Testis (tissue), 3 donors: ENCODE data around the gene AGO3. TPM values are rescaled to one million over a fixed set of nuclear protein-coding genes. Genes with fewer than 3 reads are reported as not detected.

Experiments
- DNase-seq: peaks from one replicate; pipeline ENCODE4 v3.0.0-alpha.2; 2019
- H3K27ac ChIP-seq, 2 donors: fragments of 200-600 bp; sonication (generic); one replicate each; pipeline ENCODE4 v1.5.1; 2019
- H3K27me3 ChIP-seq: fragments of 200-600 bp; sonication (generic); one replicate; pipeline ENCODE4 v1.5.1; 2019
- H3K36me3 ChIP-seq: fragments of 200-600 bp; sonication (generic); one replicate; pipeline ENCODE4 v1.5.1; 2017; ENCODE audit warnings: low read depth; ENCODE audit errors: missing control alignments
- H3K4me1 ChIP-seq: fragments of 200-600 bp; sonication (generic); one replicate; pipeline ENCODE4 v1.5.1; 2019
- H3K4me3 ChIP-seq, 2 donors: fragments of 200-600 bp; sonication (generic); one replicate each; pipeline ENCODE4 v1.5.1; 2017 to 2019
- H3K9me3 ChIP-seq: fragments of 200-600 bp; sonication (generic); one replicate; pipeline ENCODE4 v1.5.1; 2017
- POLR2A ChIP-seq: fragments of 450-650 bp; IDR thresholded peaks from one replicate; pipeline ENCODE4 v1.6.1; 2017; ENCODE audit warnings: antibody characterized with exemption, mild to moderate bottlenecking, moderate library complexity
- WGBS, 2 donors: methylation state at CpG; one replicate each; pipeline ENCODE4 v1.1.5; 2018; 5-methylcytosine and 5-hydroxymethylcytosine counted together
- intact Hi-C: fragments of 100-400 bp; cut with DNase I; formaldehyde crosslinking; loops from one replicate; pipeline ENCODE4 v1.15.1; 2023; ENCODE audit warnings: low total_unique reads
- polyA plus RNA-seq: library from polyadenylated mRNA; stranded (reverse); fragments of 350-450 nt; fragmentation: Illumina TruSeq; extraction: RNeasy Lipid Tissue Mini Kit (QIAGEN cat#74804); gene quantifications from one replicate; pipeline ENCODE4 v1.2.3, GENCODE V29; 2014; ENCODE audit warnings: low read depth, low replicate concordance; ENCODE audit not compliant: insufficient read depth
- total RNA-seq, 2 donors: library from RNA; depleted of rRNA; stranded (reverse); fragments of >200 nt; gene quantifications; one replicate each; pipeline ENCODE4 v1.2.3, GENCODE V29; 2016
- TF ChIP-seq, protein P1 (sequence below), 3 experiments: fragments of 450-650 bp in 2 of 3; fragments of 200-600 bp in 1 of 3; sonication (generic) in 1 of 3; IDR thresholded peaks; one replicate each; pipeline ENCODE4 v1.5.1; 2016 to 2019; ENCODE audit warnings: antibody characterized with exemption in 3 of 3, mild to moderate bottlenecking in 2 of 3, moderate library complexity in 1 of 3

The AGO3 gene
- total and polyA plus RNA-seq, 3 donors from 2014 or later, result 22.4 to 47.2 (median 42.6) TPM

DNA sequence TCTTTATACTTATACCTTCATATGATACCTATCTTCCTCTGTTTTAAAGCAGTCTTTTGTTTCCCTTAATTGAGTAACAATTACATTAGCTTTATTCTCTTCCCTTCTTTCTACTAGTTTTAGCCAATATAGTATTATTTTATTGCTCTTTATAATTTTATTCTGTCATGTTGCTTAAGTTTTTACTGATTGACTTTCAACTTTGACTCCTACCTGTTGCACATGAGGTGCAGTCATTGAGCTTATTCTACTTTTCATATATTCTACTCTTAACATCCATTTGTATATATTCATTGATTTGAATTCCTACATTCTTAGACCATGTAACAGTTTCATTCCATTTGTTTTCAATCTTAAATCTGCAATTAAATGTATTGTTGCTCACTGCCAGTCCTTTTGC, 49.2 kb downstream of the AGO3 start:
- H3K9me3 ChIP-seq, result no peaks in the 10 kb centered on the region

DNA sequence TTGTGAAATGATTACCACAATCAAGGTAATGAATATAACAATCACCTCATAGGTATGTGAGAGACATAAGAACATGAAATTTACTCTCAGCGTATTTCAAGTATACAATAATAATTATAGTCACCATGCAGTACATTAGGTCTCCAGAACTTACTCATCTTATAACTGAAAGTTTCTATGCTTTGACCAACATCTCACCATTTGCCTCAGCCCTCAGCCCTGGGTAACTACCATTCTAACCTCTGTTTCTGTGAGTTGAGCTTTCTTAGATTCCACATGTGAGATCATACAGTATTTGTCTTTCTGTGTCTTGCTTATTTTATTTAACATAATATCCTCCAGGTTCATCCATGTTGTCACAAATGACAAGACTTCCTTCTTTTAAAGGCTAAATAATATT, 57.3 kb downstream of the AGO3 start:
- Histone ChIP-seq H3K27ac (no peak overlapping the region), H3K36me3 (no peaks in the 10 kb centered on the region), H3K4me1 (no peaks in the 10 kb centered on the region), H3K27me3 (no peaks in the 10 kb centered on the region), H3K4me3 (no peak overlapping the region), H3K9me3 (no peaks in the 10 kb centered on the region)
- TF ChIP-seq POLR2A, result no peak
- TF ChIP-seq, protein P1, sequence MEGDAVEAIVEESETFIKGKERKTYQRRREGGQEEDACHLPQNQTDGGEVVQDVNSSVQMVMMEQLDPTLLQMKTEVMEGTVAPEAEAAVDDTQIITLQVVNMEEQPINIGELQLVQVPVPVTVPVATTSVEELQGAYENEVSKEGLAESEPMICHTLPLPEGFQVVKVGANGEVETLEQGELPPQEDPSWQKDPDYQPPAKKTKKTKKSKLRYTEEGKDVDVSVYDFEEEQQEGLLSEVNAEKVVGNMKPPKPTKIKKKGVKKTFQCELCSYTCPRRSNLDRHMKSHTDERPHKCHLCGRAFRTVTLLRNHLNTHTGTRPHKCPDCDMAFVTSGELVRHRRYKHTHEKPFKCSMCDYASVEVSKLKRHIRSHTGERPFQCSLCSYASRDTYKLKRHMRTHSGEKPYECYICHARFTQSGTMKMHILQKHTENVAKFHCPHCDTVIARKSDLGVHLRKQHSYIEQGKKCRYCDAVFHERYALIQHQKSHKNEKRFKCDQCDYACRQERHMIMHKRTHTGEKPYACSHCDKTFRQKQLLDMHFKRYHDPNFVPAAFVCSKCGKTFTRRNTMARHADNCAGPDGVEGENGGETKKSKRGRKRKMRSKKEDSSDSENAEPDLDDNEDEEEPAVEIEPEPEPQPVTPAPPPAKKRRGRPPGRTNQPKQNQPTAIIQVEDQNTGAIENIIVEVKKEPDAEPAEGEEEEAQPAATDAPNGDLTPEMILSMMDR (IDR thresholded peaks at IDR 0.05), result no peak
- 91 to 98% methylated on average over 1 of the region's 1 CpG for WGBS, 2 donors
- intact Hi-C loops, result no loop called here
- DNase-seq, result no peak

More for the DNA sequence above, 49.2 kb downstream of the AGO3 start:
- Histone ChIP-seq H3K4me3 (no peak overlapping the region), H3K27me3 (no peaks in the 10 kb centered on the region), H3K27ac (no peak overlapping the region), H3K4me1 (no peaks in the 10 kb centered on the region), H3K36me3 (no peaks in the 10 kb centered on the region)
- TF ChIP-seq, protein P1 (IDR thresholded peaks at IDR 0.05), result no peak
- TF ChIP-seq POLR2A, result no peak
- intact Hi-C loops, result no loop called here
- DNase-seq, result no peak

DNA sequence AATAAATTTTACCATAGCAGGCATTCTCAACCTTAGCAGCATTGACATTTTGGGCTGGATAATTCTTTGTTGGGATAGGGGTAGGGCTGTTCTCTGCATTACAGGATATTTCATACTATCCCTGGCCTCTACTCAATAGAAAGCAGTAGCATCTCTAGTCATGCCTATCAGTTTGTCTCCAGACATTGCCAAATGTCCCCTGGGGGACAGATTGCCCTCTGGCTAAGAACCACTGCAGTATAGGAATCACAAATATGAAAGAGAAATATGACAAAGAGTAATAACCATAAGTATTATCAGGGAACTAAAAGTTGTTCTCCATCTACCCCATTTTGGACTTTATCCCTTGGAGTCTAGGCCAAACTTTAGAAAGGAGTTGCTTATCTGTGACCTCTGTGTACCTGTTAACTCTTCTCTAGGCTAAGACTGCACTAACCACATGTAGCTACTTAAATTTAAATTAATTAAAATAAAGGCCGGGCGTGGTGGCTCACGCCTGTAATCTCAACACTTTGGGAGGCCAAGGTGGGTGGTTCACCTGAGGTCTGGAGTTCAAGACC, 76.1 kb downstream of the AGO3 start:
- WGBS, 2 donors, result 95 to 96% methylated on average over 3 of the region's 3 CpGs
- no peaks in the 10 kb centered on the region for H3K36me3 ChIP-seq
- DNase-seq, result no peak
- no peak overlapping the region for H3K4me3 ChIP-seq
- H3K9me3 ChIP-seq, result no peaks in the 10 kb centered on the region
- intact Hi-C loops, result no loop called here
- TF ChIP-seq POLR2A, result no peak
- TF ChIP-seq, protein P1 (IDR thresholded peaks at IDR 0.05), result no peak
- no peak overlapping the region for H3K27ac ChIP-seq
- no peaks in the 10 kb centered on the region for H3K4me1 ChIP-seq
- no peaks in the 10 kb centered on the region for H3K27me3 ChIP-seq

DNA sequence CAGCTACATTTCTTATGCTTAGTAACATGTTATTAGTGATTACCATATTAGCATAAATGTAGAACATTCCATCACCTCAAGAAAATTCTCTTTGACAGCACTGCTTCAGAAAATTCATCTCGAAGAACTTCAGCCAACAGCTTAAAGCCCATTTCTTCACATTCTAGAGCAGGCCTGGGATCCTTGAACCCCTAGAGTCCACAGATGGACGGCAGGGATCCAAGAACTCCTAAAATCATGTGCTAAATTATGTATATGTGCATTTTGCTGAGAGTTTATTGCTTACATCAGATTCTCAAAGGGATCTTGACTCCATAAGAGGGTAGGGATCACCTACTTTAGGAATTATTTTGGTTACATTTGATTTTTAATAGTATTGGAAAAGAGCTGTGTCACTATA, 76.8 kb downstream of the AGO3 start:
- intact Hi-C loops, result no loop called here
- H3K4me3 ChIP-seq, result no peak overlapping the region
- 54 to 96% methylated on average over 2 of the region's 2 CpGs for WGBS, 2 donors
- TF ChIP-seq POLR2A, result no peak
- TF ChIP-seq, protein P1 (IDR thresholded peaks at IDR 0.05), result no peak
- no peaks in the 10 kb centered on the region for H3K36me3 ChIP-seq
- H3K4me1 ChIP-seq, result no peaks in the 10 kb centered on the region
- H3K27ac ChIP-seq, result no peak overlapping the region
- no peak for DNase-seq
- H3K9me3 ChIP-seq, result no peaks in the 10 kb centered on the region
- no peaks in the 10 kb centered on the region for H3K27me3 ChIP-seq

DNA sequence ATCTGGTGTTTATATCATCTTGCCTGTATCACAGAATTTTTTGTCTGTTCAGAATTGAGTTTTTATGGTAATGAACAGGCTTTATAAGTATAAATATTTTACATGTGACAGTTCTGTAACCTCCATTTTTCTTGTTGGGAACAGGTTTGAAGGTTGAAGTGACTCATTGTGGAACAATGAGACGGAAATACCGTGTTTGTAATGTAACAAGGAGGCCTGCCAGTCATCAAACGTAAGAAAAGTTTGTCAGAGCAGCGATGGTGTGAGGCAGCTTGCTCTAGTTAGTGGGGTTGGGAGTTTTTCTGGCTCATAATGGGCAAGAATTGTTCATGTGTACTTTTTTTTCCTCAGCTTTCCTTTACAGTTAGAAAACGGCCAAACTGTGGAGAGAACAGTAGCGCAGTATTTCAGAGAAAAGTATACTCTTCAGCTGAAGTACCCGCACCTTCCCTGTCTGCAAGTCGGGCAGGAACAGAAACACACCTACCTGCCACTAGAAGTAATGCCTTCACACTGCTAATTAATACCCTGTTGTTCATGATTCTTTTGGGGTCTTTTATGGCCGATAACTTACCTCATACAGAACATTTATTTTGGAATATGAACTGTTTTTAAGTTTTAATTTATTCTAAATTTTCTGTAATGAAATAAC, 77.8 kb downstream of the AGO3 start:
- WGBS, 2 donors, result 89 to 95% methylated on average over 9 of the region's 9 CpGs
- intact Hi-C loops, result no loop called here
- Histone ChIP-seq H3K9me3 (no peaks in the 10 kb centered on the region), H3K27ac (no peak overlapping the region), H3K4me3 (no peak overlapping the region), H3K4me1 (no peaks in the 10 kb centered on the region), H3K27me3 (no peaks in the 10 kb centered on the region), H3K36me3 (no peaks in the 10 kb centered on the region)
- DNase-seq, result no peak
- TF ChIP-seq, protein P1 (IDR thresholded peaks at IDR 0.05), result no peak
- no peak for TF ChIP-seq POLR2A
